Ovary (tissue), 9 donors: ENCODE data around the gene PTPN12. TPM values are rescaled to one million over a fixed set of nuclear protein-coding genes. Genes with fewer than 3 reads are reported as not detected.
"Not testable (repeated sequence)": the region's sequence is repeated elsewhere in the genome, so short reads cannot be mapped to it uniquely, and the experiment has no call there.

ENCODE experiments used
- DNase-seq, 5 donors: peaks; one replicate each; pipeline ENCODE4 v3.0.0-alpha.2; 2019 to 2020
- H3K27ac ChIP-seq, 2 donors: fragments of 200-600 bp; one replicate each; pipeline versions ENCODE4 v1.5.1 to v1.8.0; 2019 to 2022
- H3K27me3 ChIP-seq: fragments of 200-600 bp; one replicate; pipeline ENCODE4 v1.8.0; 2022
- H3K36me3 ChIP-seq: fragments of 200-600 bp; sonication (generic); one replicate; pipeline ENCODE4 v1.5.1; 2019
- H3K4me1 ChIP-seq: one replicate; pipeline ENCODE4 v1.8.1; 2013; ENCODE audit warnings: mild to moderate bottlenecking, moderate library complexity; ENCODE audit not compliant: insufficient read depth
- H3K4me3 ChIP-seq: fragments of 200-600 bp; sonication (generic); one replicate; pipeline ENCODE4 v1.5.1; 2017
- H3K9me3 ChIP-seq, 2 donors: fragments of 200-600 bp in 1 of 2; sonication (generic) in 1 of 2; one replicate each; pipeline versions ENCODE4 v1.5.1 to v1.8.1; 2013 to 2019; ENCODE audit warnings: mild to moderate bottlenecking in 1 of 2, moderate library complexity in 1 of 2
- CTCF ChIP-seq, 3 donors: fragments of 450-650 bp in 2 of 3; fragments of 200-600 bp in 1 of 3; IDR thresholded peaks; one replicate each; pipeline versions ENCODE4 v1.5.1 to v1.8.0; 2016 to 2022; ENCODE audit warnings: antibody characterized with exemption in 3 of 3, mild to moderate bottlenecking in 1 of 3
- EP300 ChIP-seq: sonication (generic); formaldehyde crosslinking; IDR thresholded peaks from one replicate; pipeline ENCODE4 v1.6.1; 2017; ENCODE audit warnings: antibody characterized with exemption
- POLR2A ChIP-seq: fragments of 450-650 bp; IDR thresholded peaks from one replicate; pipeline ENCODE4 v1.6.1; 2017; ENCODE audit warnings: antibody characterized with exemption, mild to moderate bottlenecking, moderate library complexity
- WGBS, 3 donors: extraction: QIAGEN DNeasy Blood & Tissue Kit in 1 of 3; methylation state at CpG; one replicate each; pipeline versions ENCODE4 v1.1.5 to v1.1.7; 2013 to 2017; 5-methylcytosine and 5-hydroxymethylcytosine counted together
- intact Hi-C, 4 donors: fragments of 100-400 bp; cut with DNase I; formaldehyde crosslinking; loops; one replicate each; pipeline versions ENCODE4 v1.11.0 to v1.15.1; 2022 to 2023
- polyA plus RNA-seq, 2 donors: library from polyadenylated mRNA; stranded (reverse); fragments of 200-250 nt in 1 of 2; fragments of 350-450 nt in 1 of 2; fragmentation: Illumina TruSeq in 1 of 2; extraction: RNeasy Lipid Tissue Mini Kit (QIAGEN cat#74804) in 1 of 2; gene quantifications; one replicate each; pipeline ENCODE4 v1.2.3, GENCODE V29; 2013 to 2014
- total RNA-seq, 7 donors: library from RNA; depleted of rRNA in 2 of 7; stranded (reverse); fragments of >200 nt in 2 of 7; fragmentation: NEBNext Ultra II Directional in 3 of 7; extraction: Animal tissue kit (Norgen Biotek cat#: 25700) in 3 of 7; gene quantifications; one replicate each; pipeline versions ENCODE4 v1.1.0 to v1.2.4, GENCODE V29; 2016 to 2023
- donor health status: DM: no; HTN: no; CAD: no; lungs with moderate emphysema.
- donor health status: DM: no; HTN: no; CAD: no.
- donor health status: Bipolar disorder and iron deficiency.
- donor health status: DM: yes; HTN: yes; CAD: no.
- donor health status: DM: no; HTN: no; CAD: no.
- donor health status: DM: yes; HTN: yes; CAD: no.

Gene PTPN12
- total and polyA plus RNA-seq, 9 donors = 45.8 to 90.0 (median 62.7) TPM

- intact Hi-C loops = no loop called here
- WGBS, 3 donors = 93 to 96% (median 93%) methylated on average over 6 of the region's 6 CpGs
- H3K9me3 ChIP-seq = no peaks in the 10 kb centered on the region
- peaks cover 2% of the 10 kb centered on the region for H3K4me1 ChIP-seq
- no peaks in the 10 kb centered on the region for H3K36me3 ChIP-seq
- TF ChIP-seq EP300 (no peak), POLR2A (no peak), CTCF (IDR thresholded peaks at IDR 0.05) (no peak)
- no peak for DNase-seq
- H3K27me3 ChIP-seq = no peaks in the 10 kb centered on the region
- no peak overlapping the region for H3K4me3 ChIP-seq
- no peak overlapping the region for H3K27ac ChIP-seq
Measured at GRCh38 chr7:77648742-77649338, 111.7 kb downstream of the PTPN12 start.

DNA sequence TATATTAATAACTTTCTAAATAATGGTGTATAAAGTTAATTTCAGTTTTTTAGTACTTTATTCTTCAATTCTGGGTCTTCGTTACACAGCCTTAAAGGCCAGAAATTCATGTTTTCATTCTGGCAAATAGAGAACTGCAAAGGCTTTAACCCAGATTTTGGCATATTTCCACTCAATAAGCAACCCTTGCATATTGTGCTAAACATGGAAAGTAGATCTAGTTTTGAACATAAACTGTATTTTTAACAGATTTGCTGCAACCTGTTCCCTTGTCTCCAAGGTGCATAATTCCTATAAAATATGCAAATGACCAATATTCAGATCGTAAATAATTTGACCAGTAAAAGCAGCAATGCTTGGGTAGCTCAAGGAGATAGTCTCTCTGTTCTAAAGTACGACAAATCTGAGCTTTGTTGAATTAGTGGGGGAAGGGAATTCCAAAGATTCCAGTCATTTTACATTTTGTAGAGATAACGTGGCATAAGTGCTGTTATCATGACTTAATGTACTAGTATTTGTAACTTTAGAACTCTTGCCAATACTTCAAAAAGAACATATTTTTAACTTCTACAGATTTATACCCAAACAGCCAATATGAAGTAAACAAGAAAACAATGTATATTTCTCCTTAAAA is 112.7 kb downstream of the PTPN12 start:
- H3K9me3 ChIP-seq = no peaks in the 10 kb centered on the region
- H3K4me3 ChIP-seq = no peak overlapping the region
- H3K27ac ChIP-seq = no peak overlapping the region
- peaks cover 2% of the 10 kb centered on the region for H3K4me1 ChIP-seq
- H3K27me3 ChIP-seq = no peaks in the 10 kb centered on the region
- intact Hi-C loops = loop anchor here in 2 of 4 donors (5.0 kb wide), 1 partner anchor 107 kb away; no protein-coding TSS in a partner anchor
- TF ChIP-seq POLR2A (no peak), CTCF (IDR thresholded peaks at IDR 0.05) (no peak), EP300 (no peak)
- no peak for DNase-seq
- 26 to 36% (median 34%) methylated on average over 4 of the region's 4 CpGs for WGBS, 3 donors
- H3K36me3 ChIP-seq = no peaks in the 10 kb centered on the region

DNA sequence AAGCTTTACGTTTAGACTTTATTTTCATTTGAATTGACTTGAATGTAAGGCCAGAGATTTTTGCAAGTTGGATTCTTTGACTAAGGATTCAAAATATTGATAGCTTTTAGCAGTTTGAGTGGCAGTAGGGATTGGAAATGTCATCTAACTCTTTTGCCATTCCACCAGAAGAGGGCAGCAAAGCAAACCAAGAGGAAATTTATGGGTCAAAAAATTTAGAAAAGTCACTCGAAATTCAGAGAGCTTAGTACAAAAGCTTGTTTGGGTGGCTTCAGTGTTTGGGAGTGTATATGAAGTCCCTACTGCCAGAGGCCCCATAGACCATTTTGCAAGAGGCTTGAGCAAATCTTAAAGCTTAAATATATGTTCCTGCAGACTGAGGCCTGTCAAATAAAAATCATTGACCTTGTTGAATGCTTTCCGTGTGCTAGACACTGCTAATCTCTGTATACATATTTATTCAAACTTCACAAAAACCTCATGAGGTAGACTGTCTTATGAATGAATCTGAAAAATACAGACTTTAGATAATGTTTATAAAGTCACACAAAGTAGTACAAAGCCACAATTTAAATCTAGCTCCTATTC is 114.6 kb downstream of the PTPN12 start:
- no peaks in the 10 kb centered on the region for H3K27me3 ChIP-seq
- peak in 1 of 5 donors; percentile 30 for DNase-seq
- peaks cover 2% of the 10 kb centered on the region for H3K4me1 ChIP-seq
- H3K4me3 ChIP-seq = no peak overlapping the region
- WGBS, 3 donors = 24 to 54% (median 53%) methylated on average over 3 of the region's 3 CpGs
- TF ChIP-seq POLR2A = no peak
- TF ChIP-seq CTCF (IDR thresholded peaks at IDR 0.05) = peak; percentile 60 to 66 (median 60)
- intact Hi-C loops = loop anchor here in 2 of 4 donors (5.0 kb wide), 1 partner anchor 106 kb away; no protein-coding TSS in a partner anchor
- no peak overlapping the region for H3K27ac ChIP-seq
- no peaks in the 10 kb centered on the region for H3K9me3 ChIP-seq
- H3K36me3 ChIP-seq = no peaks in the 10 kb centered on the region

- 95 to 97% (median 97%) methylated on average over 12 of the region's 12 CpGs for WGBS, 3 donors
- intact Hi-C loops = loop anchor here in 2 of 4 donors (5.0 kb wide), 1 partner anchor 104 kb away; no protein-coding TSS in a partner anchor
- not testable (repeated sequence) for H3K27ac ChIP-seq, H3K27me3 ChIP-seq, H3K4me1 ChIP-seq, H3K36me3 ChIP-seq, H3K9me3 ChIP-seq, DNase-seq, H3K4me3 ChIP-seq
Measured at GRCh38 chr7:77652826-77653225, 115.7 kb downstream of the PTPN12 start.

GRCh38 chr7:77653572-77653971 is 116.5 kb downstream of the PTPN12 start:
- Histone ChIP-seq H3K9me3 (no peaks in the 10 kb centered on the region), H3K27me3 (no peaks in the 10 kb centered on the region), H3K4me3 (no peak overlapping the region), H3K4me1 (peaks cover 2% of the 10 kb centered on the region), H3K36me3 (no peaks in the 10 kb centered on the region), H3K27ac (no peak overlapping the region)
- TF ChIP-seq CTCF (IDR thresholded peaks at IDR 0.05) (no peak), POLR2A (no peak), EP300 (no peak)
- 69 to 76% (median 73%) methylated on average over 2 of the region's 2 CpGs for WGBS, 3 donors
- DNase-seq = no peak
- intact Hi-C loops = loop anchor here in 2 of 4 donors (5.0 kb wide), 1 partner anchor 104 kb away; no protein-coding TSS in a partner anchor
